SK-N-SH treated with all-trans-retinoic acid at 6 μM for 48 hours (cell line): Measurements from ENCODE around the gene CLPSL1.

Experiments
- ARNTL ChIP-seq: fragments of 450-650 bp; formaldehyde crosslinking; IDR thresholded peaks from 2 replicates; pipeline ENCODE4 v1.5.0; 2020; ENCODE audit warnings: low read depth, mild to moderate bottlenecking, moderate library complexity, borderline replicate concordance
- OSR1 ChIP-seq: fragments of 250-450 bp; sonication (Bioruptor Pico); IDR thresholded peaks from 2 replicates; pipeline ENCODE4 v1.8.0; 2022; ENCODE audit warnings: moderate library complexity, mild to moderate bottlenecking, inconsistent platforms
- ZC3H10 ChIP-seq: fragments of 250-450 bp; sonication (Bioruptor Pico); IDR thresholded peaks from 2 replicates; pipeline ENCODE4 v1.5.1; 2021; ENCODE audit warnings: mild to moderate bottlenecking, moderate library complexity

DNA sequence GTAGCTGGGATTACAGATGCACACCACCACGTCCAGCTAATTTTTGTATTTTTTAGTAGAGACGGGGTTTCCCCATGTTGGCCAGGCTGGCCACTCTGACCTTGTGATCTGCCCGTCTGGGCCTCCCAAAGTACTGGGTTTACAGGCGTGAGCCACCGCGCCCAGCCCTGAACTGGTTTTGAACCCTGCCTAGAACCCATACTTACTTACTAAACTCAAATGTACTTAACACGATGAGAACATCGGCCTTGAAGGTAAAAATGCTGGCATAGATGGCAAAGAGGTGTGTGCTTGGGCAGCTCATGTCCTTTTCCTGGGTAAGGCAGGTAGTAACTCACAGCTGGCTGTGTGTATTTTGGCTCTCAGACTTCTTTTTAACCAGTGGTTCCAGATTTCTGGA is 47.2 kb upstream of the CLPSL1 start:
- no peak for TF ChIP-seq ARNTL (CRISPR knock-in tag)
- TF ChIP-seq OSR1 (CRISPR knock-in tag) = no peak
- TF ChIP-seq ZC3H10 (CRISPR knock-in tag) = no peak
